ENCODE data around the gene IFNAR1. TPM values are rescaled to one million over a fixed set of nuclear protein-coding genes. Genes with fewer than 3 reads are reported as not detected.

Gene IFNAR1
- total and polyA plus RNA-seq, 9 donors = 20.6 to 47.9 (median 31.2) TPM

DNA sequence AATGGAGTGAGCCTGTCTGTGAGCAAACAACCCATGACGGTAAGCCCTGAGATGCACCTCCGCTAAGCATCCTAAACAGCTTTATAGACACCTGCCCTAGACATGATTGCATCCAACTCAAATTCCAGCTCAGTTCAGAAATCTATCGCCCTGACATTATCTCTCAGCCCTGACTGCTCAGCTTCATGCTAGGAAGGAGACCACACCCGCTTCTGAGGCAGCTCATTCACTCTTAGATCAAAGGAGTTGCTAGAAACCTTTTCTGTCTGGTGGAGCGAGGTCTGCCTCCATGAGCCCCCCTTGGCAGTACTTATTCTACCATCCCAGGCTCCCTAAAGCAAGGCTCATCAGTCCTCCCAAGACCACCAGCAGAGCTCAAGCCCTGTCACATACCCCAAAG, 41.6 kb upstream of the IFNAR1 start:
- H3K4me3 ChIP-seq = no peak overlapping the region
- no peaks in the 10 kb centered on the region for H3K27me3 ChIP-seq
- no peaks in the 10 kb centered on the region for H3K9me3 ChIP-seq
- 98 to 99% (median 98%) methylated on average over 5 of the region's 5 CpGs for WGBS, 3 donors
- H3K36me3 ChIP-seq = no peaks in the 10 kb centered on the region
- intact Hi-C loops (cut with DNase I) = no loop called here
- TF ChIP-seq, protein P1, sequence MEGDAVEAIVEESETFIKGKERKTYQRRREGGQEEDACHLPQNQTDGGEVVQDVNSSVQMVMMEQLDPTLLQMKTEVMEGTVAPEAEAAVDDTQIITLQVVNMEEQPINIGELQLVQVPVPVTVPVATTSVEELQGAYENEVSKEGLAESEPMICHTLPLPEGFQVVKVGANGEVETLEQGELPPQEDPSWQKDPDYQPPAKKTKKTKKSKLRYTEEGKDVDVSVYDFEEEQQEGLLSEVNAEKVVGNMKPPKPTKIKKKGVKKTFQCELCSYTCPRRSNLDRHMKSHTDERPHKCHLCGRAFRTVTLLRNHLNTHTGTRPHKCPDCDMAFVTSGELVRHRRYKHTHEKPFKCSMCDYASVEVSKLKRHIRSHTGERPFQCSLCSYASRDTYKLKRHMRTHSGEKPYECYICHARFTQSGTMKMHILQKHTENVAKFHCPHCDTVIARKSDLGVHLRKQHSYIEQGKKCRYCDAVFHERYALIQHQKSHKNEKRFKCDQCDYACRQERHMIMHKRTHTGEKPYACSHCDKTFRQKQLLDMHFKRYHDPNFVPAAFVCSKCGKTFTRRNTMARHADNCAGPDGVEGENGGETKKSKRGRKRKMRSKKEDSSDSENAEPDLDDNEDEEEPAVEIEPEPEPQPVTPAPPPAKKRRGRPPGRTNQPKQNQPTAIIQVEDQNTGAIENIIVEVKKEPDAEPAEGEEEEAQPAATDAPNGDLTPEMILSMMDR (IDR thresholded peaks at IDR 0.05) = no peak
- no peak for TF ChIP-seq POLR2A (IDR thresholded peaks at IDR 0.05)
- TF ChIP-seq EP300 (IDR thresholded peaks at IDR 0.05) = no peak
- DNase-seq = no peak
- H3K4me1 ChIP-seq (ENCODE audit: insufficient read depth) = peaks cover 19% of the 10 kb centered on the region
- H3K27ac ChIP-seq = no peak overlapping the region

DNA sequence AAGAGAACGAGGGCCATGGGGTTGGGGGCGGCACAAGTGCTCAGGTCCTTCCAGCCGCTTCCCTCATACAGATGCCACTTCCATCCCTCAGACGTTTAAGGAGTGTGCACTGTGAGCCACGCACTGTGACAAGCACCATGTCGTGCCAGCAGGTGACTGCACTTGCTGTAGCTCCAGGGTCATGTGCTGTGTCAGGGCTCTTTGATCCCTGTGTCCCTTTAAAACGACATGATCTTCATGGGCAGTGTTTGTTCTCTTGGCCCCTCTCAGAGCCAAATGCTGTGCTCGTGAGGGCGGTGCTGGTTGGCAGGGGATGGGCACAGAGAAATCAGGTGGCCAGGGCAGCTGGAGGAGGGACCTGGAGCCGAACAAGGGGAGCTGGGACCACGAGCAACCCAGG, 38.7 kb upstream of the IFNAR1 start:
- Histone ChIP-seq H3K36me3 (no peaks in the 10 kb centered on the region), H3K4me3 (no peak overlapping the region), H3K4me1 (ENCODE audit: insufficient read depth) (peaks cover 19% of the 10 kb centered on the region), H3K9me3 (no peaks in the 10 kb centered on the region), H3K27me3 (no peaks in the 10 kb centered on the region), H3K27ac (peak overlapping the region in 1 of 2 donors; percentile 55)
- intact Hi-C loops (cut with DNase I) = no loop called here
- no peak for DNase-seq
- no peak for TF ChIP-seq EP300 (IDR thresholded peaks at IDR 0.05)
- no peak for TF ChIP-seq POLR2A (IDR thresholded peaks at IDR 0.05)
- TF ChIP-seq, protein P1 (IDR thresholded peaks at IDR 0.05) = no peak
- 53 to 64% (median 55%) methylated on average over 11 of the region's 11 CpGs for WGBS, 3 donors

DNA sequence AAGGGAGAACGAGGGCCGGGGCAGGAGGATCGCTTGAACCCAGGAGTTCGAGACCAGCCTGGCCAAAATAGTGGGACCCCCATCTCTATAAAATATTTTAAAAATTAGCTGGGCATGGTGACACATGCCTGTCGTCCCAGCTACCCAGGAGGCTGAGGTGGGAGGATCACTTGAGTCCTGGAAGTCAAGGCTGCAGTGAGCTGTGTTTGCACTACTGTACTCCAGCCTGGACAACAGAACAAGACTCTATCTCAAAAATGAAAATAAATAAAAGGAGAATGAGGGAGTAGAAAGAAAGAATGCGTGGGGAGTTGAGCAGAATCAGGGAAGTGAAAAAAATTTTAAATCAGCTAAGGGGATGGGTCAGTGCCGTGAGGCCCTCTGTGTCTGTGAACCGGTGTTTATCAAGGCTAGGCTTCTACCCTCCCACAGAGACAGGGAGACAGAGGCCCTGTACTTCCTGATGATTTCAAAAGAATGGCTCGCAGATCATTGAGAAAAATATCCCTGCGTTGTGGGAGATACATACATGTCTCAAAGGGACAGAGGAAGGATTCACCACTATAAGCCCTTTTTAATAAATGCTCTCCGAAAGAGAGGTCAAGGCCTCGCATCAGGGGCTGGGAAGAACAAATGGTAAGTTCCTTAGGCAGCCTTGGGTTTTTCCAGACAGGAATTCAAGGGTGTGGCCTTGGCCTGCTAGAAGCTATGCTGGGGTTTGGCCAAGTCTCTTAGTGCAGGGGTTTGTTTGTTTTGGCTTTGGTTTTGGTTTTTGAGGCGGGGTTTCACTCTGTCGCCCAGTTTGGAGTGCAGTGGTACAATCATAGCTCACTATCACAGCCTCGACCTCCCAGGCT, 37.9 kb upstream of the IFNAR1 start:
- TF ChIP-seq EP300 (IDR thresholded peaks at IDR 0.05) (no peak), POLR2A (IDR thresholded peaks at IDR 0.05) (no peak)
- TF ChIP-seq, protein P1 (IDR thresholded peaks at IDR 0.05) = no peak
- DNase-seq = peak; percentile 51 to 74 (median 56)
- no peaks in the 10 kb centered on the region for H3K27me3 ChIP-seq
- WGBS, 3 donors = 10 to 19% (median 16%) methylated on average over 15 of the region's 15 CpGs
- peak overlapping the region in 1 of 2 donors; percentile 55 for H3K27ac ChIP-seq
- no peaks in the 10 kb centered on the region for H3K36me3 ChIP-seq
- intact Hi-C loops (cut with DNase I) = no loop called here
- no peak overlapping the region for H3K4me3 ChIP-seq
- H3K9me3 ChIP-seq = no peaks in the 10 kb centered on the region
- H3K4me1 ChIP-seq (ENCODE audit: insufficient read depth) = peaks cover 19% of the 10 kb centered on the region

DNA sequence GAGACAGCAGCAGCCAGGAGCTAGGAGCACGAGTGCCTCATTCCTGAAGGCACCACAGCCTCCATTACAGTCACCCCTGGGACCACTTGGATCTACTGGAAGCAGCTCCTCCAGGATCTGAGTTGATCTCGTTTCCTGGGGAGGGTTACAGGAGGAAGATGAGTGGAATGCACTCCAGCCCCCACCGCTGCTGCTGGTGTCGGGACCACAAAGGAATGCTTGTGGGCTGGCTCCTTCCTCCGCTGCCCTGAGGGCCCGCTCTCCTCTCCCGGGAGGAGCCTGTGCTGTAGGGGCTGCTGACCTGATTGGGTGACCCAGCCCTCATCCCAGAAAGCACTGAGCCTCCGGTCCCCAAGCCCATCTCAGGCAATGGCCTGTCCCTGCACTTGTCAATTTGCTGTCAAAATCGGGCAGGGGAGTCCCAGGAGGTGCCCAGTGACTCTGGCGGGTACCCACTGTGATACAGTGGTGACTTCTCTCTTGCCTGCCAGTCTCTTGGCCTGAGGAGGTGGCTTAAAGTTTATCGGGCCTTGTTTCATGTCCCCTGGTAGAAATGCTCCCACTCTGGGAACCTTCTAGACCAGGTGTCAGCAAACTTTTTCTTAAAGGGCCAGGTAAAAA, 35.5 kb upstream of the IFNAR1 start:
- Histone ChIP-seq H3K27ac (no peak overlapping the region), H3K9me3 (no peaks in the 10 kb centered on the region), H3K27me3 (no peaks in the 10 kb centered on the region), H3K4me1 (ENCODE audit: insufficient read depth) (peaks cover 19% of the 10 kb centered on the region), H3K36me3 (no peaks in the 10 kb centered on the region), H3K4me3 (no peak overlapping the region)
- TF ChIP-seq POLR2A (IDR thresholded peaks at IDR 0.05) (no peak), EP300 (IDR thresholded peaks at IDR 0.05) (no peak)
- TF ChIP-seq, protein P1 (IDR thresholded peaks at IDR 0.05) = no peak
- no peak for DNase-seq
- 35 to 66% (median 37%) methylated on average over 9 to 11 of the region's 11 CpGs for WGBS, 3 donors
- intact Hi-C loops (cut with DNase I) = no loop called here
